PC-3 (cell line): ENCODE measurements around the gene COL16A1. TPM values are rescaled to one million over a fixed set of nuclear protein-coding genes. Genes with fewer than 3 reads are reported as not detected.

Experiments
- ATAC-seq: fragments of 200-7000 bp; cut with Tn5 transposase; 2 replicates; pipeline ENCODE4 v1.9.1; 2020; ENCODE audit warnings: mild to moderate bottlenecking, moderate library complexity
- BruUV-seq: library from RNA; stranded (reverse); fragments of 400-500 nt; replicated peaks from 2 replicates; lab custom pipeline; 2021; lab: Mats Ljungman, UMichigan
- CTCF ChIA-PET: fragments of 300-600 bp; sonication (Branson Sonifier 250); formaldehyde crosslinking; loops from one replicate; lab custom pipeline; 2022; ENCODE audit warnings: antibody characterized with exemption; lab: Charles Lee
- POLR2A ChIA-PET: fragments of 300-600 bp; sonication (Branson Sonifier 250); formaldehyde crosslinking; loops from one replicate; lab custom pipeline; 2022; ENCODE audit warnings: antibody characterized with exemption; ENCODE audit not compliant: unreplicated experiment; lab: Charles Lee
- DNase-seq: peaks from one replicate; pipeline ENCODE4 v3.0.0-alpha.2; 2015
- H2AFZ ChIP-seq: fragments of 300-600 bp; sonication (generic); 2 replicates; pipeline ENCODE4 v1.6.0; 2016; ENCODE audit warnings: antibody characterized with exemption, low read length
- H3F3A ChIP-seq: fragments of 300-600 bp; sonication (generic); one replicate; pipeline ENCODE4 v1.6.0; 2017; ENCODE audit warnings: antibody characterized with exemption, low read length, control low read depth, mild to moderate bottlenecking; ENCODE audit not compliant: unreplicated experiment
- H3K27ac ChIP-seq: fragments of 300-600 bp; sonication (generic); 2 replicates; pipeline ENCODE4 v1.5.1; 2016; ENCODE audit warnings: mild to moderate bottlenecking, low read length
- H3K27me3 ChIP-seq: fragments of 300-600 bp; sonication (generic); 2 replicates; pipeline ENCODE4 v1.6.1; 2016; ENCODE audit warnings: low read length, mixed read lengths
- H3K36me3 ChIP-seq: fragments of 300-600 bp; sonication (generic); 2 replicates; pipeline ENCODE4 v1.6.1; 2016; ENCODE audit warnings: low read depth, mixed run types, low read length, mixed read lengths
- H3K4me1 ChIP-seq: fragments of 300-600 bp; sonication (generic); 2 replicates; pipeline ENCODE4 v1.5.1; 2016; ENCODE audit warnings: low read length; ENCODE audit not compliant: insufficient read depth
- H3K4me2 ChIP-seq: fragments of 300-600 bp; sonication (generic); 2 replicates; pipeline ENCODE4 v1.6.0; 2016; ENCODE audit warnings: low read length
- H3K4me3 ChIP-seq: fragments of 300-600 bp; sonication (generic); 2 replicates; pipeline ENCODE4 v1.5.1; 2016; ENCODE audit warnings: mild to moderate bottlenecking, low read length, mixed read lengths
- H3K79me2 ChIP-seq: fragments of 300-600 bp; sonication (generic); 2 replicates; pipeline ENCODE4 v1.6.1; 2017; ENCODE audit warnings: low read length, mixed read lengths
- H3K9ac ChIP-seq: fragments of 300-600 bp; sonication (generic); 2 replicates; pipeline ENCODE4 v1.6.0; 2016; ENCODE audit warnings: mild to moderate bottlenecking, low read length
- H3K9me2 ChIP-seq: fragments of 300-600 bp; sonication (generic); replicated peaks from 2 replicates; pipeline ENCODE4 v1.6.1; 2016; ENCODE audit warnings: mixed run types, low read length, mixed read lengths
- H3K9me3 ChIP-seq: fragments of 300-600 bp; sonication (generic); 2 replicates; pipeline ENCODE4 v1.6.1; 2016; ENCODE audit warnings: low read length, mixed read lengths
- H4K20me1 ChIP-seq: fragments of 300-600 bp; sonication (generic); 2 replicates; pipeline ENCODE4 v1.6.1; 2016; ENCODE audit warnings: low read length, mixed read lengths
- CTCF ChIP-seq: fragments of 300-600 bp; sonication (generic); conservative IDR thresholded peaks from 2 replicates; pipeline ENCODE4 v1.5.1; 2017; ENCODE audit warnings: antibody characterized with exemption, low read depth, mild to moderate bottlenecking, low read length
- EZH2 ChIP-seq: fragments of 300-600 bp; sonication (generic); IDR thresholded peaks from one replicate; pipeline ENCODE4 v1.6.1; 2017; ENCODE audit warnings: antibody characterized with exemption, mild to moderate bottlenecking, low read length; ENCODE audit not compliant: unreplicated experiment
- EZH2phosphoT487 ChIP-seq: fragments of 300-600 bp; sonication (generic); IDR thresholded peaks from 2 replicates; pipeline ENCODE4 v1.6.1; 2018; ENCODE audit warnings: mild to moderate bottlenecking, antibody characterized with exemption, low read length, borderline replicate concordance
- intact Hi-C: fragments of 100-400 bp; cut with micrococcal nuclease; formaldehyde crosslinking; loops from 2 replicates; pipeline ENCODE4 v1.9.0; 2023
- total RNA-seq: library from RNA; depleted of rRNA; stranded (reverse); fragments of >200 nt; gene quantifications from 2 replicates; pipeline ENCODE4 v1.2.3, GENCODE V29; 2014

Gene COL16A1
- total RNA-seq, 1 experiment from 2014 or later = 5.0 TPM

- no peak for TF ChIP-seq CTCF
- TF ChIP-seq EZH2phosphoT487 = no peak
- TF ChIP-seq EZH2 = no peak
- ChIA-PET CTCF (no interaction called here), POLR2A (no interaction called here)
- no peaks in the 10 kb centered on the region for H3F3A ChIP-seq
- H3K36me3 ChIP-seq = no peaks in the 10 kb centered on the region
- no peaks in the 10 kb centered on the region for H3K9me3 ChIP-seq
- no peak overlapping the region for H2AFZ ChIP-seq
- H3K9ac ChIP-seq = no peak overlapping the region
- ATAC-seq (peak; percentile 8; the same call in 1 of the 2 replicates), DNase-seq (no peak)
- BruUV-seq = no TSS peak
- no peak overlapping the region for H3K4me3 ChIP-seq
- no peaks in the 10 kb centered on the region for H4K20me1 ChIP-seq
- H3K27ac ChIP-seq = 0 out of 2 replicates have a peak overlapping the region, but pooled peaks have one; percentile 10
- no peaks in the 10 kb centered on the region for H3K9me2 ChIP-seq
- H3K79me2 ChIP-seq = no peaks in the 10 kb centered on the region
- peaks cover 27% of the 10 kb centered on the region for H3K4me1 ChIP-seq
- intact Hi-C loops = no loop called here
- H3K27me3 ChIP-seq = no peaks in the 10 kb centered on the region
- peak overlapping the region; percentile 70 for H3K4me2 ChIP-seq
Measured at GRCh38 chr1:31689379-31689778, 14.4 kb downstream of the COL16A1 start.

DNA sequence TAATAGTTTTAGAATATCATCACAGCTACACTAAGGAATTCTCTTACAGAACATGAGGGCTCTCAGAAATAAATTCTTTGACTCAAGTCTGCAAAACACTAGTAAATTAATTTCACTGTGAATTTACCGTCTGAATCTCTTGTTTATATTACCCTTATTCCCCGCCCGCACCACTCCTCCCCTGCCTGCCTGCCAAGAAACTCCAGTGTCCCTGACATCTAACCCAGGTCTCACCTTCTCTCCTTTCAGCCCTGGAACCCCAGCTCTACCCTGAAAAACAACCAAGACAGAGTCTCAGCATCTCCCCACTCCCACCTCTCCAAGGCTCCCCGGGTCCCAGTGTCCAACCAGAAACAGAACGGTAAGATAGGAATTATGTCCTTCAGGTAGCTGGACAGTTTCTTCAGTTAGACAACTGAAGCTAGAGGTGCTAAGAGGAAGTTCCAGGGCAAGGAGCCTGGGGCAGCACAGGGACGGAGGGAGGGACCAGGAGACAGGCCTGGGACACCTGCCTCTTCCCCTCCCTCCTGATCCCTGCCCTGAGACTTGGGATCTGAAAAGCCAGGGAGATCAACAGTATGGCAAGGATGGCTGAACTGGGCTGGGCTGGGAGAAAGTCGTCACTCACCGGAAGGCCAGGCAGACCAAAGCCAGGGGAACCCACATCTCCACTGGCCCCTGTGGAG lies 15.4 kb downstream of the COL16A1 start:
- no peak overlapping the region for H3K27ac ChIP-seq
- H3K79me2 ChIP-seq = no peaks in the 10 kb centered on the region
- no TSS peak for BruUV-seq
- TF ChIP-seq CTCF (no peak), EZH2phosphoT487 (no peak), EZH2 (no peak)
- intact Hi-C loops = no loop called here
- ATAC-seq (no peak), DNase-seq (no peak)
- POLR2A ChIA-PET = no interaction called here
- H3K9me2 ChIP-seq = no peaks in the 10 kb centered on the region
- no peak overlapping the region for H3K4me3 ChIP-seq
- no peaks in the 10 kb centered on the region for H3K9me3 ChIP-seq
- no peaks in the 10 kb centered on the region for H4K20me1 ChIP-seq
- H3F3A ChIP-seq = no peaks in the 10 kb centered on the region
- no peak overlapping the region for H2AFZ ChIP-seq
- H3K9ac ChIP-seq = no peak overlapping the region
- CTCF ChIA-PET = no interaction called here
- H3K36me3 ChIP-seq = no peaks in the 10 kb centered on the region
- H3K4me2 ChIP-seq = no peak overlapping the region
- no peaks in the 10 kb centered on the region for H3K27me3 ChIP-seq
- H3K4me1 ChIP-seq = peaks cover 27% of the 10 kb centered on the region

DNA sequence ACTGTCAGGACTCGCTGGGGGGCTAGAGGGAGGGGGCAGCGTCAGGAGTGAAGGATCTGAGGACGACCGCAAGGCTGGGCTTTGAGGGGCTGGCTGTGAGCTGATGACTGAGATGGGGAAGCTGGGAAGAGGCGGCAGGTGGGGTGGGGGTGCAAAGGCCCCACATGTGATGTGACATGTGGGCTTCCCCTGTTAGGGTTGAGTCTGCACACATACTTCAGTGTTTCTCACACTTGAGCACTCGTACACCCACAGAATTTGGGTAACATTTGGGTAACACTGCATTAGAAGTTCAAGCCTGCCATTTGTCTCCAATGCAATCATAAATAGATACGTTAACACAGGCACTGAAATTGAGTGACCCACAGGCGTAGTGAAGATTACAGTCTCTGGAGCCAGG lies 16.2 kb downstream of the COL16A1 start:
- H3K9me2 ChIP-seq = no peaks in the 10 kb centered on the region
- intact Hi-C loops = no loop called here
- ATAC-seq (no peak), DNase-seq (no peak)
- no peak overlapping the region for H3K27ac ChIP-seq
- H3K79me2 ChIP-seq = no peaks in the 10 kb centered on the region
- no peak overlapping the region for H2AFZ ChIP-seq
- H4K20me1 ChIP-seq = no peaks in the 10 kb centered on the region
- TF ChIP-seq EZH2 (no peak), CTCF (no peak), EZH2phosphoT487 (no peak)
- H3F3A ChIP-seq = no peaks in the 10 kb centered on the region
- no peaks in the 10 kb centered on the region for H3K27me3 ChIP-seq
- H3K4me2 ChIP-seq = no peak overlapping the region
- H3K9me3 ChIP-seq = no peaks in the 10 kb centered on the region
- POLR2A ChIA-PET = no interaction called here
- H3K36me3 ChIP-seq = no peaks in the 10 kb centered on the region
- no peak overlapping the region for H3K9ac ChIP-seq
- peaks cover 27% of the 10 kb centered on the region for H3K4me1 ChIP-seq
- no peak overlapping the region for H3K4me3 ChIP-seq
- no TSS peak for BruUV-seq
- CTCF ChIA-PET = no interaction called here
